Retina (tissue), 1 donor: Measurements from ENCODE around the gene ZYG11B.
"Not testable (repeated sequence)": the region's sequence is repeated elsewhere in the genome, so short reads cannot be mapped to it uniquely, and the experiment has no call there.

Experiments
- DNase-seq: peaks from one replicate; pipeline ENCODE4 v3.0.0-alpha.2; 2016

Gene ZYG11B

DNA sequence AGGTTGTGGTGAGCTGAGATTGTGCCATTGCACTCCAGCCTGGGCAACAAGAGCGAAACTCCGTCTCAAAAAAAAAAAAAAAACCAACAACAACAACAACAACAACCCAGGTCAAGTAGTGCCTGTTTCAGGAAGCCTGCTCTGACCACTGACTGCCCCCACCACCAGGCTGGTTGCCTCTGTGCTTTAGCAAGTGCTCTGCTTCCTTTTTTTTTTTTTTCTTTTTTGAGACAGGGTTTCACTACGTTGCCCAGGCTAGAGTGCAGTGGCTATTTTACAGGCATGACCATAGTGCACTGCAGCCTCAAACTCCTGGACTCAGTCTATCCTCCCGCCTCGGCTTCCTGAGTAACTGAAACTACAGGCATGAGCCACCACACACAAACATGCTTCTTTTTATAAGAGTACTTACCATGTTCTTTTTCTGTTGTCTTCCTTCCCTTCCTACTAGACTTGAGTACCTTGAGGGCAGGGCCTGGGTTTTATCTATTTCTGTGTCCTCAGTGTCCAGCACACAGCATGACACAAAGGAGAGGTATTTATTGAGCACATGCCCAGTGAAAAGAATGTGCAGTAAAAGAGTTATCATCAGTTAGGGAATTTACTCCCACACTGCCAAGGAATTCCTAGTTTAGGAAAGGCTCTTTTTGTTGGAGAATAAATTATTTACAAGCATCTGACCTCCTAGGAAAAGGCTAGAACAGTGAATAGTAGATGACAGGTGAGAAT lies 18.2 kb upstream of the ZYG11B start:
- DNase-seq = no peak

DNA sequence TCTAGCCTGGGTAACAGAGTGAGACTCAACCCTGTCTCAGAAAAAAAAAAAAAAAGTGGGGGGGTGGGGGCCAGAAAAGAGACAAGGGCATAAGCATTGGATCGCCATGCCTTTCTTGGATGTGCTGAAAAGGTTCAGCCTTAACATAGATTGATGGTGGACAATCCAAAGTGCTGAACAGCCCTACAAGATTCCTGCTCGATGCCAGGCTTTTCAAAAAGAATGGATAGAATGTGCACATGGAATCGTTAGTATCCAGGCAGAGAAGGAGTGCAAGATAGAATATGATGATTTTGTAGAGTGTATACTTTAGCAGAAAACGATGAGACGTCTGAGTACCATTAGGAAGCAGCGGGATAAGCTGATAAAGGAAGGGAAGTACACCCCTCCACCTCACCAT lies 17.2 kb upstream of the ZYG11B start:
- DNase-seq = no peak

- DNase-seq = no peak
Measured at GRCh38 chr1:52713590-52713989, 12.7 kb upstream of the ZYG11B start.

DNA sequence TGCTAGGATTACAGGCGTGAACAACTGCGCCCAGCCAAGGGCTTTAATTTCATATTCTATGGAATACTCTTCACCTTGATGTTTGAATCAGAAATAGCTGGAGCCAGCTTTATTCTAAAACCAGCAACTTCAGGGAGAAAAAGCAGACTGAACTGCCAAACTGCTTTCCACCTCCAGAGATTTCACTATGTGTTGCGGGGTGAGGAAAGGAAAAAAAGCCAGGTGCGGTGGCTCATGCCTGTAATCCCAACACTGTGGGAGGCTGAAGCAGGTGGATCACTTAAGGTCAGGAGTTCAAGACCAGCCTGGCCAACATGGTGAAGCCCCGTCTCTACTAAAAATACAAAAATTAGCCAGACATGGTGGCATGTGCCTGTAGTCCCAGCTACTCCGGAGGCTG lies 11.0 kb upstream of the ZYG11B start:
- DNase-seq = not testable (repeated sequence)

DNA sequence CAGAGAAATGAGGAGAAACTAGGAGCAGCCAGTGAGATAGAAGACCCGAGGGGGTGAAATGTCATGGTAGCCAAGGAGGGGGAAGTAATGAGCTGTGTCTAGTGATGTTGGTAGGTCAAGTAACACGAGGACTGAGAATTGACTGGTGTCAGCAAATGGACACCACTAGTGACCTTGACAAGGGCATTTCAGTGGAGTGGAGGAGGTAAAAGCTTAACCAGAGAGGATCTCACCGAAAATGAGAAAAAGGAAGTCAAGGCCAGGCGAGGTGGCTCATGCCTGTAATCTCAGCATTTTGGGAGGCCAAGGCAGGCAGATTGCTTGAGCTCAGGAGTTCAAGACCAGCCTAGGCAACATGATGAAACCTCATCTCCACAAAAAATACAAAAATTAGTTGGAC lies 3.0 kb upstream of the ZYG11B start:
- DNase-seq = no peak

DNA sequence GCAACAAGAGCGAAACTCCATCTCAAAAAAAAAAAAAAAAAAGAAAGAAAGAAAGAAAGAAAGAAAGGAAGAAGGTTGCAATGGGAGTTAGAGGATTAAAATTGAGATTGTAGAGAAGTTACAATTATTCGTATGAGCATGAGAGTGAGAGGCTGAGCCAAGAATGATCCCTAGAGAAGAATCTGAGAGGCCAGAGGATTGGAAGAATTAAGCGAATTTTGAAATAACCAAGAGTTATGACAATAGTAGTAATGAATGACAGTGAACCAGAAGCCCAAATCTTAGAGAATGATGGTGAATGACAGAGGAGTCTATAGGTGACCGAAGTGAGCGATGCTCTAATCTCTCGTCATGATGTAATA lies 369 bp upstream of the ZYG11B start:
- DNase-seq = no peak

GRCh38 chr1:52727114-52727586 lies 897 bp downstream of the ZYG11B start:
- DNase-seq = no peak

GRCh38 chr1:52727956-52728656 lies 1.9 kb downstream of the ZYG11B start:
- DNase-seq = no peak

DNA sequence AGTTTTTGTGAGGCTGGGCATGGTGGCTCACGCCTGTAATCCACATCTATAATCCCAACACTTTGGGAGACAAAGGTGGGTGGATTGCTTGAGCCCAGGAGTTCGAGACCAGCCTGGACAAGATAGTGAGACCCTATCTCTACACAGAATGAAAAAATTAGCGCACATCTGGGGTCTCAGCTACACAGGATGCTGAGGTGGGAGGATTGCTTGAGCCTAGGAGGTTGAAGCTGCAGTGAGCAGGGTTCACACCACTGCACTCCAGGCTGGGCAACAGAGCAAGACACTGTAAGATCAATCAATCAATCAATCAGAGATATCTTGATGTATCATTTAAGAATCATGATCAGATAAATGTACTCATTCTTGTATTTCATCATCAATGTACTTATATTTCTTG lies 7.1 kb downstream of the ZYG11B start:
- DNase-seq = no peak

GRCh38 chr1:52735371-52735770 lies 9.1 kb downstream of the ZYG11B start:
- DNase-seq = not testable (repeated sequence)

DNA sequence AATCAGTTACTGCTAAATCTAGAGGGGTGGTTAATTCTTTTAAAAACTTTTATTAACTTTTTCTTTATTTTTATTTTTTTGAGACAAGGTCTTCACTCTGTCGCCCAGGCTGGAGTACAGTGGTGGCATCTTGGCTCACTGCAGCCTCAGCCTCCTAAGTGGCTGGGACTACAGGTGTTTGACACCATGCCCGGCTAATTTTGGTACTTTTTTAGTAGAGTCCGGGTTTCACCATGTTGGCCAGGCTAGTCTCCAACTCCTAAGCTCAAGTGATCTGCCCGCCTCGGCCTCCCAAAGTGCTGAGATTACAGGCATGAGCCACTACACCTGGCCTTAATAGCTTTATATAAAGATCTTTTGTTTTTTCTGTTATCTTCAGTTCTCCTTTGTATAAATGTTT lies 11.9 kb downstream of the ZYG11B start:
- DNase-seq = no peak

DNA sequence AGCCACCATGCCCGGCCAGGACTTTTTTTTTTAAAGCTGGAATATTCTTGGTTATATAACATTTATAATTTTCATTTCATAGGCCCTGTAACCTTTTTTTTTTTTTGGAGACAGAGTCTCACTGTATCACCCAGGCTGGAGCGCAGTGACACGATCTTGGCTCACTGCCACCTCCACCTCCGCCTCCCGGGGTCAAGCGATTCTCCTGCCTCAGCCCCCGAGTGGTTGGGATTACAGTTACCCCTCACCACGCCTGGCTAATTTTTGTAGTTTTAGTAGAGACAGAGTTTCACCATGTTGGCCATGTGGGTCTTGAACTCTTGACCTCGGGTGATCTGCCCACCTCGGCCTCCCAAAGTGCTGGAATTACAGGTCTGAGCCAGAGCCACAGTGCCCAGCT lies 12.6 kb downstream of the ZYG11B start:
- no peak for DNase-seq

GRCh38 chr1:52739699-52740467 lies 13.6 kb downstream of the ZYG11B start:
- DNase-seq = no peak

DNA sequence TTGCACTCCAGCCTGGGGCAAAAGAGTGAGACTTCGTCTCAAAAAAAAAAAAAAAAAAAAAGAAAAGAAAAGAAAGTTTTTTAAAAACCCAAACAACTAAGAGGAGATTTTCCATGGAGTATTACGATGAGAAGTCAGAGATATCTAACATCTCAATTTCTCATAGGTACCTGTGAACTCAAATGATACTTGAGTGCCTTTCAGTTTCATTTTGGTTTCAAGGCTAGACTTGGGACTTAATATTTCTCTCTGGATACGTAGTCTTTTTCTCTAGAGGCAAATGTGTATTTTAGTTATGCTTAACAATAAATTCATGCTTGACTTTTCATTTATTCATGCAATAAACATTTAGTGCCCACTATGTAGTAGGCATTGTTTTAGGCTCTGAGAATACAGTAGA lies 15.0 kb downstream of the ZYG11B start:
- DNase-seq = no peak

- DNase-seq = no peak
Measured at GRCh38 chr1:52746189-52746588, 19.9 kb downstream of the ZYG11B start.

GRCh38 chr1:52747450-52747849 lies 21.2 kb downstream of the ZYG11B start:
- no peak for DNase-seq

- no peak for DNase-seq
Measured at GRCh38 chr1:52748119-52748518, 21.9 kb downstream of the ZYG11B start.

GRCh38 chr1:52749496-52749895 lies 23.2 kb downstream of the ZYG11B start:
- DNase-seq = not testable (repeated sequence)

DNA sequence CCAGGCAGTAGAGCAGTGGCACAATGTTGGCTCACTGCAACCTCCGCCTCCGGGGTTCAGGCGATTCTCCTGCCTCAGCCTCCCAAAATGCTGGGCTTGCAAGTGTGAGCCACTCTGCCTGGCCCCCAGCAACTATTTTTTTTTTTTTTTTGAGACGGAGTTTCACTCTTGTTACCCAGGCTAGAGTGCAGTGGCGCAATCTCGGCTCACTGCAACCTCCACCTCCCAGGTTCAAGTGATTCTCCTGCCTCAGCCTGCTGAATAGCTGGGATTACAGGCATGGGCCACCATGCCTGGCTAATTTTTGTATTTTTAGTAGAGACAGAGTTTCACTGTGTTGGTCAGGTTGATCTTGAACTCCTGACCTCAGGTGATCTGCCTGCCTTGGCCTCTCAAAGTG lies 23.9 kb downstream of the ZYG11B start:
- not testable (repeated sequence) for DNase-seq

- no peak for DNase-seq
Measured at GRCh38 chr1:52751589-52752483, 25.6 kb downstream of the ZYG11B start.

DNA sequence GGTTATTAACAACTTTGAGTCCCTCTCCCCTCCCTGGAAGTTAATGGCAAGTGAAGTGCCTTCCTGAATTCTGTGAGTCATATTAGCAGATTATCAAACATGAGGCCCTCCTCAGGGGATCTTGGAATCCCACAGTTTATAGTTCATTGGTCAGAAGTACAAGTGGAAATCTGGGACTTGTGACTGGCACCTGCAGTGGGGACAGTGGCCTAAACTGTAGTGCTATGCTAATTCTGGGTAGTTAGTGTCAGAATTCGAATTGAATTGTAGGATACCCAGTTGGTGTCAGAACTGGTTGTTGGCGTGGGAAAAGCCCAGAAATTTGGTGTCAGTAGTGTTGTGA lies 26.2 kb downstream of the ZYG11B start:
- DNase-seq = no peak

- no peak for DNase-seq
Measured at GRCh38 chr1:52753169-52753568, 26.9 kb downstream of the ZYG11B start.

DNA sequence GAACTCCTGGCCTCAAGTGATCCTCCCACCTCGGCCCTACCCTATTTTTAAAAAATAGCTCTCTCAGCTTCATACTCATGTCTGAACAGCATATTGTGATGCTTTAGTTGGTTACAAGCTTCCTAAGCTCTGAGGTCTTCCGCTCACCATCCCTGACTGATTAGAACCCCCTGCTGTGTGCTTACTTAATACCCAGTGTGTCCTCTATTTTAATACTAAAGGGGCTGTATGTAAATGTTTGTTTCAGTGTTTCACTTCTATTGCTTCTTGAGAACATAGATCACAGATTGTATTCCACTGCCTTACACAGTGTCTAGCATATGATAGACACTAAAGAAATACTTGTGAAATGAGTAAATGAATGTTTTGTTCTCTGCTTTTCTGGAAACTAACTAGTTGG lies 29.8 kb downstream of the ZYG11B start:
- no peak for DNase-seq
